Activated B cell treated with CpG ODN at 0.5 μM for 24 hours (primary cell): ENCODE results near the gene MAGEF1. TPM values are rescaled to one million over a fixed set of nuclear protein-coding genes. Genes with fewer than 3 reads are reported as not detected.

Source experiments
- ATAC-seq: fragments of 200-7000 bp; cut with Tn5 transposase; one replicate; pipeline ENCODE4 v1.10.0; 2021; ENCODE audit warnings: low read depth, mild to moderate bottlenecking, moderate library complexity
- CTCF ChIA-PET: fragments of 350-600 bp; sonication (Branson Sonifier 250); formaldehyde crosslinking; loops from one replicate; lab custom pipeline; 2021; ENCODE audit warnings: antibody characterized with exemption; lab: Charles Lee
- POLR2A ChIA-PET: fragments of 350-600 bp; sonication (Branson Sonifier 250); formaldehyde crosslinking; loops from one replicate; lab custom pipeline; 2021; ENCODE audit warnings: antibody characterized with exemption; lab: Charles Lee
- DNase-seq: peaks from one replicate; pipeline ENCODE4 v3.0.0; 2022
- H3K27ac Mint-ChIP-seq: one replicate; pipeline ENCODE4 v1.8.0; 2020; ENCODE audit warnings: mixed read lengths
- H3K27me3 Mint-ChIP-seq: one replicate; pipeline ENCODE4 v1.8.0; 2021; ENCODE audit warnings: mixed read lengths
- H3K36me3 Mint-ChIP-seq: one replicate; pipeline ENCODE4 v1.8.0; 2021; ENCODE audit warnings: low read depth, mixed read lengths
- H3K4me1 Mint-ChIP-seq: one replicate; pipeline ENCODE4 v1.8.0; 2021; ENCODE audit warnings: mixed read lengths
- H3K4me3 Mint-ChIP-seq: one replicate; pipeline ENCODE4 v1.8.0; 2020; ENCODE audit warnings: mild to moderate bottlenecking, mixed read lengths
- H3K9me3 Mint-ChIP-seq: one replicate; pipeline ENCODE4 v1.8.0; 2020; ENCODE audit warnings: mixed read lengths
- intact Hi-C: fragments of 100-400 bp; cut with micrococcal nuclease; formaldehyde crosslinking; loops from one replicate; pipeline ENCODE4 v1.15.1; 2024
- total RNA-seq: library from RNA; stranded (reverse); gene quantifications from 2 replicates; pipeline ENCODE4 v1.2.3, GENCODE V29; 2022
- TF ChIP-seq, protein P1 (sequence below): fragments of 200-600 bp; IDR thresholded peaks from one replicate; pipeline ENCODE4 v1.8.0; 2022; ENCODE audit warnings: antibody characterized with exemption, mild to moderate bottlenecking

The MAGEF1 gene
- total RNA-seq, 1 donor from 2014 or later: 18.5 TPM

DNA sequence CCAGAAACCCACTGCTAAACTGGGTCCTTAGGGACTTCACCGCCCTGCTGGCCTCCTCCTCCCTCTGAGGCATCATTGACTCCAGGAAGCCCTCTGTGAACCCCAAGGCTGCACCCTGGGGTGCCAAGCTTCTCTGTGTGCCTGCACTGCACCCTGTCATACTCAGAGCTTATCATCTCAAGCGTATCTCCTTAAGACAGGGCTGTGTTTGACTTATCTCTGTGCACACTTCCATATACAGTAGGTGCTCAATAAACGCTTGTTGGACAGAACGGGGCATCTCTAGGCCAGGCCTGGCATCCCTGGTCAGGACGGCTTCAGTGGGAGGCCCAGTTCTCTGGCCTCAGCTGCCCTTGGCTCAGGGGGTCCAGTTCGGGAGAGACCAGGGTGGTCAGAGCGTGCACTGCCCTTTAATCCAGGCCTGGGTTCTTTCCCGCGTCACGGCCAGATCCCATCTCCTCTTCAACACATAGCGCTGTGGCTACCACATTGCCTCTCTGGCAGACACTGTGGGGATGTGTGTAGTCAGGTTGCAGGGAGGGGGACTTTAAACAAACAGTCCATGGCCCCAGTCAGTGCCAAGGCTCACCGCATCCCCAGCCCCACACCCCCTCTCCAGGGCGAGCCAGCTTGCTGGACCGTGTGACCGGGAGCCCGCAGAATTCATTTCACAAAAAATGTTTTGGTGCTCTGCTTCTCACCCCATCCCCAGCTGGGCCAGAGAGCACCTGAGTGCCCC is 33.4 kb downstream of the MAGEF1 start:
- ATAC-seq (peak; percentile 9), DNase-seq (no peak)
- Mint-ChIP-seq H3K4me1 (peaks cover 33% of the 10 kb centered on the region), H3K36me3 (no peaks in the 10 kb centered on the region), H3K4me3 (no peak overlapping the region), H3K27me3 (no peaks in the 10 kb centered on the region), H3K9me3 (no peaks in the 10 kb centered on the region), H3K27ac (no peak overlapping the region)
- TF ChIP-seq, protein P1, sequence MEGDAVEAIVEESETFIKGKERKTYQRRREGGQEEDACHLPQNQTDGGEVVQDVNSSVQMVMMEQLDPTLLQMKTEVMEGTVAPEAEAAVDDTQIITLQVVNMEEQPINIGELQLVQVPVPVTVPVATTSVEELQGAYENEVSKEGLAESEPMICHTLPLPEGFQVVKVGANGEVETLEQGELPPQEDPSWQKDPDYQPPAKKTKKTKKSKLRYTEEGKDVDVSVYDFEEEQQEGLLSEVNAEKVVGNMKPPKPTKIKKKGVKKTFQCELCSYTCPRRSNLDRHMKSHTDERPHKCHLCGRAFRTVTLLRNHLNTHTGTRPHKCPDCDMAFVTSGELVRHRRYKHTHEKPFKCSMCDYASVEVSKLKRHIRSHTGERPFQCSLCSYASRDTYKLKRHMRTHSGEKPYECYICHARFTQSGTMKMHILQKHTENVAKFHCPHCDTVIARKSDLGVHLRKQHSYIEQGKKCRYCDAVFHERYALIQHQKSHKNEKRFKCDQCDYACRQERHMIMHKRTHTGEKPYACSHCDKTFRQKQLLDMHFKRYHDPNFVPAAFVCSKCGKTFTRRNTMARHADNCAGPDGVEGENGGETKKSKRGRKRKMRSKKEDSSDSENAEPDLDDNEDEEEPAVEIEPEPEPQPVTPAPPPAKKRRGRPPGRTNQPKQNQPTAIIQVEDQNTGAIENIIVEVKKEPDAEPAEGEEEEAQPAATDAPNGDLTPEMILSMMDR: no peak
- POLR2A ChIA-PET: interaction anchor here (0.9 to 1.8 kb wide), 3 partner anchors 10 to 87 kb away, joined by 3 to 5 read pairs (median 4); no protein-coding TSS in a partner anchor
- intact Hi-C loops: loop anchor here (10.0 kb wide), 1 partner anchor 86 kb away; no protein-coding TSS in a partner anchor
- CTCF ChIA-PET: no interaction called here

DNA sequence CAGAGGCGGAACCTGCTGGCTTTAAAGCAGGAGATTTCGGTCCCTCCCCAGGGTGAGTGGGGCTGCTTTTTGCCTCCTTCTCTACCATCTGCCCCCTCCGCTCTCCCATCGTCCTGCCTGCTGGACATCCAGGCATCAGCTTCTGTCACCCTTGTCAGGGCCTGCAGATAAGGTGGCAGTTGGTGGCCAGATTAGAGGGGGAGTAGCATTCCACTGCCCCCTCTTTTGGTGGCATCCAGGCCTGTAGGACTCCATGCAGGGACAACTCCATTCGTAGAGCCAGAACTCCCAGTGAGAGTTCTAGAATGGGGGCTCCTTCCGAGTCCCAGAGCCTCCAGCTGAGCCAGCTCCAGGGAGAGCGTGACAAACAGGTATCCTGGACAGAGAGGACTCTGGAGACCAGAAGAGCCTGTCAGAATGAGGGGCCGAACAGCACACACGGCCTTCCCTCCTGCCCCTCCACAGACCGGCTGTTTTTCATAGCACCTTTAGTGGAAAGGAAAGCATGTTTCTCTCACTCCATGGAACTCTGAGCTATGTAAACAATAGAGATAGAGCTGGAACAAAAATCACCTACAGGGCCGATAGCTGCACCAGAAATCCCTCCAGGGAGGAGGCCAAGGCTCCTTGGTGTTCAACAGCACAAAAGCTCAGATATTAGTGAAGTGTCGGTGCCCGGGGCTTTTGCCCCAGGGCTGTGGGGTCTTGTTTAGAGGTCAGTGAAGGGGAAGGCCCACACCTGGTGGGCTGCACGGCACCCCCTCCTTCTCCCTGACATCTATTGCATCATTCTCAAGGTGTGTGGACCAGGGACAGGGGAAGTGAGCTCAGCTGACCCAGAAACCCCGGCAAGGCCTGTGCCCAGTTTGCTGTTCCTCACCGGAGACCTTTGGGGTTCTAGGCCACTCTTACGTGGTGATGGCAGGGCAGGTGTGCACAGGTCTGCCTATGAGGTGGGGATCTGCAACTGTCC is 34.2 kb downstream of the MAGEF1 start:
- intact Hi-C loops: loop anchor here (1.0 to 10.0 kb wide), 3 partner anchors 11 to 87 kb away; partner anchors contain the start of gene MAGEF1
- no peaks in the 10 kb centered on the region for H3K9me3 Mint-ChIP-seq
- no peaks in the 10 kb centered on the region for H3K27me3 Mint-ChIP-seq
- ATAC-seq (no peak), DNase-seq (no peak)
- peaks cover 33% of the 10 kb centered on the region for H3K4me1 Mint-ChIP-seq
- TF ChIP-seq, protein P1: no peak
- H3K36me3 Mint-ChIP-seq: no peaks in the 10 kb centered on the region
- ChIA-PET POLR2A (interaction anchor here (1.8 kb wide), 1 partner anchor 13 kb away, joined by 5 read pairs; no protein-coding TSS in a partner anchor), CTCF (no interaction called here)
- no peak overlapping the region for H3K4me3 Mint-ChIP-seq
- H3K27ac Mint-ChIP-seq: peak overlapping the region; percentile 18

DNA sequence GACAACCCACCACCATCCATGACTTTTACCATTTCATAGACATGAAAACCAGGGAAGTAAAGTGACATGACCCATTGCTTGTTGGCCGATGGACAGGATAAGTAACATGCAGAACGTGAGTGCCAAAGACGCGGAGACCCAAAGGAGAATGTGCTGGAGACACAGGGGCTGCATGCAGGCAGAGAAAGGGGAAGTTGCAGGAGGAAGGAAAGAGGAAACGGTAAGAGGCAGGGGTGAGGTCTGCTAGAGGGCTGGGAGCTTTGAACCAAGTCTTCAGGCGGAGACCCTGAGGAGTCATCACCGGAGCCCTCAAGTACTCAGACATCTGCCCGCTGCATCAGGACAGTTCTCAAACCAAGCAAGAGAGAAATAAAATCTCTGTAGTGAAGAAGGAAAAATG is 34.9 kb downstream of the MAGEF1 start:
- Mint-ChIP-seq H3K9me3 (no peaks in the 10 kb centered on the region), H3K36me3 (no peaks in the 10 kb centered on the region), H3K4me3 (peak overlapping the region; percentile 16), H3K27me3 (no peaks in the 10 kb centered on the region), H3K4me1 (peaks cover 33% of the 10 kb centered on the region), H3K27ac (no peak overlapping the region)
- DNase-seq (no peak), ATAC-seq (peak; percentile 93)
- CTCF ChIA-PET: no interaction called here
- POLR2A ChIA-PET: interaction anchor here (0.5 to 0.6 kb wide), 2 partner anchors 14 to 36 kb away, joined by 3 read pairs; no protein-coding TSS in a partner anchor
- TF ChIP-seq, protein P1: no peak
- intact Hi-C loops: loop anchor here (1.0 to 10.0 kb wide), 3 partner anchors 11 to 88 kb away; partner anchors contain the start of gene MAGEF1

- CTCF ChIA-PET: no interaction called here
- no peak overlapping the region for H3K4me3 Mint-ChIP-seq
- no peaks in the 10 kb centered on the region for H3K9me3 Mint-ChIP-seq
- no peak for DNase-seq
- H3K36me3 Mint-ChIP-seq: no peaks in the 10 kb centered on the region
- H3K4me1 Mint-ChIP-seq: peaks cover 33% of the 10 kb centered on the region
- H3K27me3 Mint-ChIP-seq: no peaks in the 10 kb centered on the region
- ATAC-seq: no peak
- H3K27ac Mint-ChIP-seq: no peak overlapping the region
- intact Hi-C loops: loop anchor here (10.0 kb wide), 1 partner anchor 90 kb away; no protein-coding TSS in a partner anchor
- POLR2A ChIA-PET: no interaction called here
- TF ChIP-seq, protein P1: no peak
Observed at GRCh38 chr3:184674626-184675025, 37.2 kb downstream of the MAGEF1 start.
